ENCODE data around the gene DPY19L3.

- TF ChIP-seq, protein P1, sequence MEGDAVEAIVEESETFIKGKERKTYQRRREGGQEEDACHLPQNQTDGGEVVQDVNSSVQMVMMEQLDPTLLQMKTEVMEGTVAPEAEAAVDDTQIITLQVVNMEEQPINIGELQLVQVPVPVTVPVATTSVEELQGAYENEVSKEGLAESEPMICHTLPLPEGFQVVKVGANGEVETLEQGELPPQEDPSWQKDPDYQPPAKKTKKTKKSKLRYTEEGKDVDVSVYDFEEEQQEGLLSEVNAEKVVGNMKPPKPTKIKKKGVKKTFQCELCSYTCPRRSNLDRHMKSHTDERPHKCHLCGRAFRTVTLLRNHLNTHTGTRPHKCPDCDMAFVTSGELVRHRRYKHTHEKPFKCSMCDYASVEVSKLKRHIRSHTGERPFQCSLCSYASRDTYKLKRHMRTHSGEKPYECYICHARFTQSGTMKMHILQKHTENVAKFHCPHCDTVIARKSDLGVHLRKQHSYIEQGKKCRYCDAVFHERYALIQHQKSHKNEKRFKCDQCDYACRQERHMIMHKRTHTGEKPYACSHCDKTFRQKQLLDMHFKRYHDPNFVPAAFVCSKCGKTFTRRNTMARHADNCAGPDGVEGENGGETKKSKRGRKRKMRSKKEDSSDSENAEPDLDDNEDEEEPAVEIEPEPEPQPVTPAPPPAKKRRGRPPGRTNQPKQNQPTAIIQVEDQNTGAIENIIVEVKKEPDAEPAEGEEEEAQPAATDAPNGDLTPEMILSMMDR (IDR thresholded peaks at IDR 0.05; ENCODE audit: low read depth, low read length, poor library complexity, severe bottlenecking): no peak
- TF ChIP-seq EZH2phosphoT487 (IDR thresholded peaks at IDR 0.05; ENCODE audit: borderline replicate concordance, low read length): no peak
These were observed 1.2 kb upstream of the DPY19L3 start for GRCh38 chr19:32404213-32404932.

All from DOHH2 (cell line).